IPS-11a (cell line): ENCODE results near the gene SLC5A4.
A peak's percentile ranks its signal among the peaks of the same experiment; 100 is the strongest.

Experiments
- H3K4me3 ChIP-seq: one replicate; pipeline ENCODE4 v1.5.1; 2013; ENCODE audit warnings: low read depth, low read length, control low read depth

Gene SLC5A4

GRCh38 chr22:32233091-32233490, 22.1 kb downstream of the SLC5A4 start:
- H3K4me3 ChIP-seq: no peak overlapping the region

GRCh38 chr22:32232191-32232830, 22.8 kb downstream of the SLC5A4 start:
- no peak overlapping the region for H3K4me3 ChIP-seq

- H3K4me3 ChIP-seq: no peak overlapping the region
These were observed 28.6 kb downstream of the SLC5A4 start for GRCh38 chr22:32226326-32227104.

- H3K4me3 ChIP-seq: no peak overlapping the region
These were observed 32.2 kb downstream of the SLC5A4 start for GRCh38 chr22:32222991-32223390.

GRCh38 chr22:32219026-32219425, 36.1 kb downstream of the SLC5A4 start:
- no peak overlapping the region for H3K4me3 ChIP-seq

GRCh38 chr22:32218470-32218869, 36.7 kb downstream of the SLC5A4 start:
- no peak overlapping the region for H3K4me3 ChIP-seq

- H3K4me3 ChIP-seq: no peak overlapping the region
These were observed 37.7 kb downstream of the SLC5A4 start for GRCh38 chr22:32217465-32217864.

- no peak overlapping the region for H3K4me3 ChIP-seq
These were observed 38.2 kb downstream of the SLC5A4 start for GRCh38 chr22:32216911-32217310.

- no peak overlapping the region for H3K4me3 ChIP-seq
These were observed 44.1 kb downstream of the SLC5A4 start for GRCh38 chr22:32211011-32211410.

- H3K4me3 ChIP-seq: no peak overlapping the region
These were observed 46.5 kb downstream of the SLC5A4 start for GRCh38 chr22:32208681-32209080.

- H3K4me3 ChIP-seq: no peak overlapping the region
These were observed 47.1 kb downstream of the SLC5A4 start for GRCh38 chr22:32207971-32208480.

GRCh38 chr22:32206774-32207758, 48.1 kb downstream of the SLC5A4 start:
- H3K4me3 ChIP-seq: no peak overlapping the region

- H3K4me3 ChIP-seq: no peak overlapping the region
These were observed 49.0 kb downstream of the SLC5A4 start for GRCh38 chr22:32205974-32206773.

GRCh38 chr22:32204856-32205722, 50.1 kb downstream of the SLC5A4 start, which contains the start of gene RFPL2:
Gene RFPL2 (minus strand): TSS chr22:32205073. CDS start chr22:32202451, 2,622 bp downstream.
- peak within 1 kb of the TSS; percentile 41 for H3K4me3 ChIP-seq

- peak overlapping the region; percentile 41 for H3K4me3 ChIP-seq
These were observed 50.9 kb downstream of the SLC5A4 start for GRCh38 chr22:32204040-32204855.

GRCh38 chr22:32203181-32204039, 51.7 kb downstream of the SLC5A4 start:
- H3K4me3 ChIP-seq: peak overlapping the region; percentile 4

- no peak overlapping the region for H3K4me3 ChIP-seq
These were observed 52.5 kb downstream of the SLC5A4 start for GRCh38 chr22:32202539-32203180.
